Measurements from ENCODE around the gene DNAH3. TPM values are rescaled to one million over a fixed set of nuclear protein-coding genes. Genes with fewer than 3 reads are reported as not detected.
"Not testable (repeated sequence)": the region's sequence is repeated elsewhere in the genome, so short reads cannot be mapped to it uniquely, and the experiment has no call there.

DNAH3 gene
- total and polyA plus RNA-seq, 2 experiments from 2014 or later = 0.70 to 1.3 TPM

- not testable (repeated sequence) for H3K36me3 ChIP-seq (ENCODE audit: insufficient read depth); DNase-seq (ENCODE audit: low spot score); H3K27ac Mint-ChIP-seq
Measured at GRCh38 chr16:20929676-20930364, 220.8 kb downstream of the DNAH3 start.

GRCh38 chr16:20928774-20929411 lies 221.8 kb downstream of the DNAH3 start:
- Histone ChIP-seq H3K9me2 (ENCODE audit: insufficient read depth) (no peaks in the 10 kb centered on the region), H3K27ac (ENCODE audit: low read depth) (no peak overlapping the region), H3K4me2 (no peak overlapping the region), H3K4me3 (no peak overlapping the region), H3K4me1 (ENCODE audit: insufficient read depth) (no peaks in the 10 kb centered on the region), H3K79me2 (replicated peaks; ENCODE audit: insufficient read depth) (no peaks in the 10 kb centered on the region), H4K20me1 (replicated peaks; ENCODE audit: insufficient read depth) (no peaks in the 10 kb centered on the region; the same call in 1 of the 2 replicates), H3K27me3 (ENCODE audit: insufficient read depth) (no peaks in the 10 kb centered on the region), H3K36me3 (ENCODE audit: insufficient read depth) (no peaks in the 10 kb centered on the region), H3F3A (replicated peaks; ENCODE audit: low read depth) (no peaks in the 10 kb centered on the region), H2AFZ (no peak overlapping the region)
- no peaks in the 10 kb centered on the region for H3K36me3 Mint-ChIP-seq (ENCODE audit: low read depth)
- DNase-seq (ENCODE audit: low spot score) = no peak
- no peak for ATAC-seq
- H3K9me3 Mint-ChIP-seq = no peaks in the 10 kb centered on the region
- no peaks in the 10 kb centered on the region for H3K4me1 Mint-ChIP-seq
- peaks cover 2% of the 10 kb centered on the region for H3K27me3 Mint-ChIP-seq (ENCODE audit: insufficient read depth, low read depth, poor library complexity)
- TF ChIP-seq REST (IDR thresholded peaks at IDR 0.05; ENCODE audit: unreplicated experiment) (no peak), POLR2AphosphoS5 (IDR thresholded peaks at IDR 0.05; ENCODE audit: low read depth) (no peak), NANOG (IDR thresholded peaks at IDR 0.05; ENCODE audit: borderline replicate concordance) (no peak)
- H3K4me3 Mint-ChIP-seq = no peak overlapping the region
- no peak overlapping the region for H3K27ac Mint-ChIP-seq

More at GRCh38 chr16:20929676-20930364, 220.8 kb downstream of the DNAH3 start:
- not testable (repeated sequence) for H3K27me3 ChIP-seq (ENCODE audit: insufficient read depth); H3K4me3 Mint-ChIP-seq; H2AFZ ChIP-seq; H3K36me3 Mint-ChIP-seq (ENCODE audit: low read depth); H3K9me3 Mint-ChIP-seq; H3K4me3 ChIP-seq; H3K27me3 Mint-ChIP-seq (ENCODE audit: insufficient read depth, low read depth, poor library complexity); H3K4me2 ChIP-seq; H3K9me2 ChIP-seq (ENCODE audit: insufficient read depth); H3F3A ChIP-seq (replicated peaks; ENCODE audit: low read depth); H3K4me1 Mint-ChIP-seq; ATAC-seq; H3K79me2 ChIP-seq (replicated peaks; ENCODE audit: insufficient read depth); H3K4me1 ChIP-seq (ENCODE audit: insufficient read depth); H3K27ac ChIP-seq (ENCODE audit: low read depth); H4K20me1 ChIP-seq (replicated peaks; ENCODE audit: insufficient read depth)

- no peak overlapping the region for H3K27ac ChIP-seq (ENCODE audit: low read depth)
- DNase-seq (ENCODE audit: low spot score) = no peak
- H3K4me1 ChIP-seq (ENCODE audit: insufficient read depth) = no peaks in the 10 kb centered on the region
- no peak for ATAC-seq
- H3K36me3 ChIP-seq (ENCODE audit: insufficient read depth) = no peaks in the 10 kb centered on the region
- no peaks in the 10 kb centered on the region; the same call in 1 of the 2 replicates for H4K20me1 ChIP-seq (replicated peaks; ENCODE audit: insufficient read depth)
- no peaks in the 10 kb centered on the region for H3K27me3 ChIP-seq (ENCODE audit: insufficient read depth)
- H3K27me3 Mint-ChIP-seq (ENCODE audit: insufficient read depth, low read depth, poor library complexity) = peaks cover 2% of the 10 kb centered on the region
- no peaks in the 10 kb centered on the region for H3F3A ChIP-seq (replicated peaks; ENCODE audit: low read depth)
- no peaks in the 10 kb centered on the region for H3K9me3 Mint-ChIP-seq
- no peaks in the 10 kb centered on the region for H3K79me2 ChIP-seq (replicated peaks; ENCODE audit: insufficient read depth)
- H3K36me3 Mint-ChIP-seq (ENCODE audit: low read depth) = no peaks in the 10 kb centered on the region; the same call in 2 of the 3 replicates
- H3K4me1 Mint-ChIP-seq = no peaks in the 10 kb centered on the region
- H3K4me3 ChIP-seq = no peak overlapping the region
- H3K9me2 ChIP-seq (ENCODE audit: insufficient read depth) = no peaks in the 10 kb centered on the region
- no peak overlapping the region for H3K4me2 ChIP-seq
- H3K27ac Mint-ChIP-seq = no peak overlapping the region
- H3K4me3 Mint-ChIP-seq = no peak overlapping the region
- no peak overlapping the region for H2AFZ ChIP-seq
- TF ChIP-seq EZH2phosphoT487 (IDR thresholded peaks at IDR 0.05; ENCODE audit: unreplicated experiment) = no peak
- no peak for TF ChIP-seq ZNF114 (CRISPR knock-in tag; IDR thresholded peaks at IDR 0.05)
- no peak for TF ChIP-seq STAT1 (IDR thresholded peaks at IDR 0.05; ENCODE audit: unreplicated experiment)
- TF ChIP-seq REST (IDR thresholded peaks at IDR 0.05; ENCODE audit: unreplicated experiment) = no peak
- TF ChIP-seq CREB1 (CRISPR knock-in tag; IDR thresholded peaks at IDR 0.05; ENCODE audit: low read depth) = no peak
- TF ChIP-seq JUNB (IDR thresholded peaks at IDR 0.05; ENCODE audit: unreplicated experiment) = no peak
- no peak for TF ChIP-seq ZNF331 (CRISPR knock-in tag; IDR thresholded peaks at IDR 0.05; ENCODE audit: low read depth)
- no peak for TF ChIP-seq NANOG (IDR thresholded peaks at IDR 0.05; ENCODE audit: borderline replicate concordance)
- TF ChIP-seq EZH2 (IDR thresholded peaks at IDR 0.05; ENCODE audit: low read depth, unreplicated experiment) = no peak
Measured at GRCh38 chr16:20925751-20926150, 224.9 kb downstream of the DNAH3 start.

All from GM23338 (cell line).